Keratinocyte (primary cell): ENCODE measurements around the gene RNF44. TPM values are rescaled to one million over a fixed set of nuclear protein-coding genes. Genes with fewer than 3 reads are reported as not detected.
A peak's percentile ranks its signal among the peaks of the same experiment; 100 is the strongest.

Experiments used
- DNase-seq: peaks from one replicate; pipeline ENCODE4 v3.0.0-alpha.2; 2011; ENCODE audit warnings: low read depth, missing footprints, low spot score
- FAIRE-seq: peaks from 2 replicates; lab custom pipeline; 2011; peaks lifted over from hg19 to GRCh38; lab: Jason Lieb, UNC
- H2AFZ ChIP-seq: 2 replicates; pipeline ENCODE4 v1.6.0; 2012; ENCODE audit warnings: low read length, control low read depth, inconsistent platforms; ENCODE audit not compliant: control insufficient read depth
- H3K27ac ChIP-seq: 2 replicates; pipeline ENCODE4 v1.5.1; 2011; ENCODE audit warnings: low read length; ENCODE audit not compliant: control insufficient read depth, insufficient read depth
- H3K27me3 ChIP-seq: 3 replicates; pipeline ENCODE4 v1.6.0; 2011; ENCODE audit warnings: low read length; ENCODE audit not compliant: control insufficient read depth, insufficient read depth; ENCODE audit errors: extremely low read depth
- H3K36me3 ChIP-seq, 2 experiments: 2 replicates in 1 of 2; 3 replicates in 1 of 2; pipeline ENCODE4 v1.5.1; 2011; ENCODE audit warnings: low read length in 2 of 2, mild to moderate bottlenecking in 1 of 2; ENCODE audit not compliant: control insufficient read depth in 2 of 2, insufficient read depth in 2 of 2; ENCODE audit errors: extremely low read depth in 1 of 2
- H3K4me1 ChIP-seq: 3 replicates; pipeline ENCODE4 v1.5.1; 2011; ENCODE audit warnings: low read length; ENCODE audit not compliant: control insufficient read depth, insufficient read depth; ENCODE audit errors: extremely low read depth
- H3K4me2 ChIP-seq: 3 replicates; pipeline ENCODE4 v1.6.0; 2011; ENCODE audit warnings: low read depth, low read length; ENCODE audit not compliant: control insufficient read depth, insufficient read depth; ENCODE audit errors: extremely low read depth
- H3K4me3 ChIP-seq, 3 experiments: fragments of 200-600 bp in 1 of 3; sonication (generic) in 1 of 3; 2 replicates in 2 of 3; 3 replicates in 1 of 3; pipeline ENCODE4 v1.5.1; 2011 to 2016; ENCODE audit warnings: low read length in 3 of 3, mild to moderate bottlenecking in 3 of 3, control low read depth in 2 of 3, inconsistent platforms in 1 of 3, low read depth in 1 of 3, mixed read lengths in 1 of 3, mixed run types in 1 of 3, moderate library complexity in 1 of 3; ENCODE audit not compliant: control insufficient read depth in 2 of 3, insufficient read depth in 2 of 3; ENCODE audit errors: extremely low read depth in 1 of 3
- H3K79me2 ChIP-seq: 2 replicates; pipeline ENCODE4 v1.6.0; 2012; ENCODE audit warnings: low read length; ENCODE audit not compliant: control insufficient read depth, insufficient read depth
- H3K9ac ChIP-seq: 3 replicates; pipeline ENCODE4 v1.6.0; 2011; ENCODE audit warnings: low read length; ENCODE audit not compliant: control insufficient read depth, insufficient read depth; ENCODE audit errors: extremely low read depth
- H3K9me1 ChIP-seq: 3 replicates; pipeline ENCODE4 v1.6.0; 2011; ENCODE audit warnings: low read length; ENCODE audit not compliant: control insufficient read depth, insufficient read depth; ENCODE audit errors: extremely low read depth
- H3K9me3 ChIP-seq: 2 replicates; pipeline ENCODE4 v1.5.1; 2012; ENCODE audit warnings: low read depth, low read length; ENCODE audit not compliant: control insufficient read depth
- H4K20me1 ChIP-seq: 3 replicates; pipeline ENCODE4 v1.6.0; 2011; ENCODE audit warnings: low read length; ENCODE audit not compliant: control insufficient read depth, insufficient read depth; ENCODE audit errors: extremely low read depth
- CTCF ChIP-seq, 3 experiments: IDR thresholded peaks in 1 of 3; conservative IDR thresholded peaks in 1 of 3; optimal IDR thresholded peaks in 1 of 3; 2 replicates in 2 of 3; 3 replicates in 1 of 3; pipeline versions ENCODE3 to v1.5.1; 2011; ENCODE audit warnings: low read length in 3 of 3, mild to moderate bottlenecking in 3 of 3, moderate library complexity in 2 of 3, control low read depth in 1 of 3, inconsistent platforms in 1 of 3; ENCODE audit not compliant: insufficient read depth in 2 of 3; ENCODE audit errors: extremely low read depth in 1 of 3
- EZH2 ChIP-seq: IDR thresholded peaks from one replicate; pipeline ENCODE4 v1.6.1; 2012; ENCODE audit warnings: inconsistent platforms, mild to moderate bottlenecking, low read length, moderate library complexity
- dilution Hi-C: fragments of 300-500 bp; cut with MboI; formaldehyde crosslinking; loops from one replicate; pipeline ENCODE4 v1.7.0; 2020; ENCODE audit warnings: low sequenced_read_pairs; ENCODE audit not compliant: extremely low pct_ligation_motif_present
- polyA plus RNA-seq, 5 experiments: library from polyadenylated mRNA; depleted of rRNA in 3 of 5; stranded (reverse) in 3 of 5; stranded (forward) in 1 of 5; unstranded in 1 of 5; fragments of >200 nt; gene quantifications; 1 replicate in 1 of 5; 2 replicates in 3 of 5; 3 replicates in 1 of 5; pipeline versions ENCODE4 v1.2.1 to v1.2.3, GENCODE V29; 2011 to 2012; ENCODE audit warnings: missing spikeins in 2 of 5, low read depth in 1 of 5, low replicate concordance in 1 of 5

Gene RNF44
- polyA plus RNA-seq, 1 donor (not counting 4 experiments of a cell fraction or from before 2014, with no cell fraction given) = 5.3 TPM

- peaks cover 46% of the 10 kb centered on the region for H3K4me1 ChIP-seq
- no peaks in the 10 kb centered on the region for H3K36me3 ChIP-seq
- DNase-seq (no peak), FAIRE-seq (peak; percentile 88)
- peak overlapping the region; percentile 87 for H3K9ac ChIP-seq
- peak overlapping the region; percentile 89 for H3K27ac ChIP-seq
- H3K9me1 ChIP-seq = no peaks in the 10 kb centered on the region
- peak overlapping the region; percentile 90 for H3K4me2 ChIP-seq
- H3K79me2 ChIP-seq = peaks cover 1% of the 10 kb centered on the region
- H3K27me3 ChIP-seq = no peaks in the 10 kb centered on the region
- H4K20me1 ChIP-seq = no peaks in the 10 kb centered on the region
- H3K4me3 ChIP-seq = peak overlapping the region in 2 of 3 experiments; percentile 76 to 83
- dilution Hi-C loops = no loop called here
- H2AFZ ChIP-seq = peak overlapping the region; percentile 66
- TF ChIP-seq EZH2 (no peak), CTCF (optimal IDR thresholded peaks at IDR 0.05 in 1 of 3, IDR thresholded peaks at IDR 0.05 in 1 of 3, conservative IDR thresholded peaks at IDR 0.05 in 1 of 3; ENCODE audit: extremely low read depth in 1 of 3, insufficient read depth in 2 of 3, low read length in 3 of 3) (no peak)
- H3K9me3 ChIP-seq = no peaks in the 10 kb centered on the region
Observed at GRCh38 chr5:176541338-176542134, 4.3 kb upstream of the RNF44 start.

GRCh38 chr5:176540956-176541337 lies 3.7 kb upstream of the RNF44 start:
- no peak for TF ChIP-seq EZH2
- no peak for TF ChIP-seq CTCF (optimal IDR thresholded peaks at IDR 0.05 in 1 of 3, IDR thresholded peaks at IDR 0.05 in 1 of 3, conservative IDR thresholded peaks at IDR 0.05 in 1 of 3; ENCODE audit: extremely low read depth in 1 of 3, insufficient read depth in 2 of 3, low read length in 3 of 3)
- Histone ChIP-seq H3K9ac (peak overlapping the region; percentile 51), H3K4me1 (peaks cover 41% of the 10 kb centered on the region), H3K9me3 (no peaks in the 10 kb centered on the region), H3K4me2 (peak overlapping the region; percentile 90), H3K27ac (peak overlapping the region; percentile 89), H3K9me1 (no peaks in the 10 kb centered on the region), H4K20me1 (no peaks in the 10 kb centered on the region), H3K79me2 (peaks cover 6% of the 10 kb centered on the region), H2AFZ (no peak overlapping the region), H3K27me3 (no peaks in the 10 kb centered on the region), H3K4me3 (no peak overlapping the region), H3K36me3 (no peaks in the 10 kb centered on the region)
- FAIRE-seq (no peak), DNase-seq (no peak)
- dilution Hi-C loops = no loop called here
